ENCODE data around the gene DHH.
"Not testable (repeated sequence)": the region's sequence is repeated elsewhere in the genome, so short reads cannot be mapped to it uniquely, and the experiment has no call there.

The DHH gene

GRCh38 chr12:49094160-49094974, at the start of gene DHH:
TSS of gene DHH (minus strand) at chr12:49094801. CDS start at chr12:49094512, 289 bp downstream.
- no peak for DNase-seq (ENCODE audit: low read depth in 1 of 2, low spot score in 1 of 2)

- DNase-seq (ENCODE audit: low read depth in 1 of 2, low spot score in 1 of 2) = no peak
Measured at GRCh38 chr12:49144384-49144783, 49.8 kb upstream of the DHH start.

GRCh38 chr12:49138999-49139398, 44.4 kb upstream of the DHH start:
- DNase-seq (ENCODE audit: low read depth in 1 of 2, low spot score in 1 of 2) = no peak

- no peak for DNase-seq (ENCODE audit: low read depth in 1 of 2, low spot score in 1 of 2)
Measured at GRCh38 chr12:49138587-49138986, 44.0 kb upstream of the DHH start.

- DNase-seq (ENCODE audit: low read depth in 1 of 2, low spot score in 1 of 2) = no peak
Measured at GRCh38 chr12:49137476-49137875, 42.9 kb upstream of the DHH start.

- DNase-seq (ENCODE audit: low read depth in 1 of 2, low spot score in 1 of 2) = not testable (repeated sequence)
Measured at GRCh38 chr12:49136997-49137396, 42.4 kb upstream of the DHH start.

- no peak for DNase-seq (ENCODE audit: low read depth in 1 of 2, low spot score in 1 of 2)
Measured at GRCh38 chr12:49133590-49133989, 39.0 kb upstream of the DHH start.

GRCh38 chr12:49133014-49133413, 38.4 kb upstream of the DHH start:
- no peak for DNase-seq (ENCODE audit: low read depth in 1 of 2, low spot score in 1 of 2)

- no peak for DNase-seq (ENCODE audit: low read depth in 1 of 2, low spot score in 1 of 2)
Measured at GRCh38 chr12:49131894-49132461, 37.4 kb upstream of the DHH start.

GRCh38 chr12:49131051-49131893, 36.7 kb upstream of the DHH start, which contains the start of gene TUBA1B:
TSS of gene TUBA1B (minus strand) at chr12:49131395. CDS start at chr12:49131300, 95 bp downstream.
- DNase-seq (ENCODE audit: low read depth in 1 of 2, low spot score in 1 of 2) = peak; percentile 82 to 85

- peak; percentile 74 to 89 for DNase-seq (ENCODE audit: low read depth in 1 of 2, low spot score in 1 of 2)
Measured at GRCh38 chr12:49130151-49131050, 35.8 kb upstream of the DHH start.

- DNase-seq (ENCODE audit: low read depth in 1 of 2, low spot score in 1 of 2) = no peak
Measured at GRCh38 chr12:49129332-49130150, 34.9 kb upstream of the DHH start.

- not testable (repeated sequence) for DNase-seq (ENCODE audit: low read depth in 1 of 2, low spot score in 1 of 2)
Measured at GRCh38 chr12:49127971-49128370, 33.4 kb upstream of the DHH start.

- DNase-seq (ENCODE audit: low read depth in 1 of 2, low spot score in 1 of 2) = no peak
Measured at GRCh38 chr12:49126852-49127763, 32.5 kb upstream of the DHH start.

- DNase-seq (ENCODE audit: low read depth in 1 of 2, low spot score in 1 of 2) = no peak
Measured at GRCh38 chr12:49121047-49121696, 26.6 kb upstream of the DHH start.

- DNase-seq (ENCODE audit: low read depth in 1 of 2, low spot score in 1 of 2) = no peak
Measured at GRCh38 chr12:49111206-49111605, 16.6 kb upstream of the DHH start.

GRCh38 chr12:49110464-49111155, 16.0 kb upstream of the DHH start, which contains the start of gene LMBR1L:
TSS of gene LMBR1L (minus strand) at chr12:49110847. CDS start at chr12:49110555, 292 bp downstream.
- peak; percentile 89 for DNase-seq (ENCODE audit: low read depth in 1 of 2, low spot score in 1 of 2)
